IMR-90 (cell line): ENCODE measurements around the gene KCTD19. TPM values are rescaled to one million over a fixed set of nuclear protein-coding genes. Genes with fewer than 3 reads are reported as not detected.

Source experiments
- ATAC-seq: fragments of 200-7000 bp; cut with Tn5 transposase; 2 replicates; pipeline ENCODE4 v1.9.1; 2020; ENCODE audit warnings: low read depth, mild to moderate bottlenecking, moderate library complexity
- BruUV-seq: library from RNA; stranded (reverse); fragments of 400-500 nt; replicated peaks from 2 replicates; lab custom pipeline; 2021; lab: Mats Ljungman, UMichigan
- CTCF ChIA-PET: fragments of 300-600 bp; formaldehyde crosslinking; extraction: SDS; loops from one replicate; lab custom pipeline; 2021; ENCODE audit warnings: antibody characterized with exemption; lab: Yijun Ruan, JAX
- POLR2A ChIA-PET: fragments of 300-600 bp; sonication (Branson Sonifier 250); formaldehyde crosslinking; loops from one replicate; lab custom pipeline; 2022; ENCODE audit warnings: antibody characterized with exemption; ENCODE audit not compliant: unreplicated experiment; lab: Charles Lee
- DNase-seq: peaks from one replicate; pipeline ENCODE4 v3.0.0; 2013
- H2AFZ ChIP-seq: replicated peaks from 2 replicates; pipeline ENCODE3; 2013; ENCODE audit warnings: low read length, mild to moderate bottlenecking; ENCODE audit not compliant: poor library complexity
- H2AK5ac ChIP-seq: 2 replicates; pipeline ENCODE4 v1.6.1; 2013; ENCODE audit warnings: low read depth, low read length, inconsistent platforms
- H2AK9ac ChIP-seq: replicated peaks from 2 replicates; pipeline ENCODE3; 2013; ENCODE audit warnings: mild to moderate bottlenecking, low read depth, low read length, moderate library complexity; ENCODE audit not compliant: poor library complexity
- H2BK120ac ChIP-seq: 2 replicates; pipeline ENCODE4 v1.6.1; 2013; ENCODE audit warnings: low read depth, low read length, inconsistent platforms
- H2BK15ac ChIP-seq: 3 replicates; pipeline ENCODE4 v1.6.1; 2013; ENCODE audit warnings: low read depth, low read length, inconsistent platforms
- H2BK20ac ChIP-seq: 2 replicates; pipeline ENCODE4 v1.6.1; 2013; ENCODE audit warnings: low read depth, mild to moderate bottlenecking, inconsistent platforms, low read length, moderate library complexity
- H2BK5ac ChIP-seq: 2 replicates; pipeline ENCODE4 v1.6.1; 2013; ENCODE audit warnings: mild to moderate bottlenecking, low read depth, low read length, inconsistent platforms; ENCODE audit not compliant: poor library complexity, severe bottlenecking
- H3K14ac ChIP-seq: replicated peaks from 2 replicates; pipeline ENCODE4 v1.6.1; 2013; ENCODE audit warnings: low read depth, low read length, inconsistent platforms
- H3K18ac ChIP-seq: 2 replicates; pipeline ENCODE4 v1.6.1; 2013; ENCODE audit warnings: low read depth, low read length, control low read depth
- H3K23ac ChIP-seq: 2 replicates; pipeline ENCODE4 v1.6.1; 2013; ENCODE audit warnings: low read depth, low read length, inconsistent platforms
- H3K27ac ChIP-seq: 2 replicates; pipeline ENCODE4 v1.5.1; 2013; ENCODE audit warnings: mild to moderate bottlenecking, control low read depth, low read length; ENCODE audit not compliant: insufficient read depth
- H3K27me3 ChIP-seq: 2 replicates; pipeline ENCODE4 v1.6.1; 2013; ENCODE audit warnings: low read length; ENCODE audit not compliant: control insufficient read depth, insufficient read depth
- H3K36me3 ChIP-seq: 2 replicates; pipeline ENCODE4 v1.6.1; 2013; ENCODE audit warnings: low read length, mixed read lengths; ENCODE audit not compliant: control insufficient read depth, insufficient read depth
- H3K4ac ChIP-seq: 2 replicates; pipeline ENCODE4 v1.6.1; 2013; ENCODE audit warnings: low read depth, low read length, inconsistent platforms
- H3K4me1 ChIP-seq: 2 replicates; pipeline ENCODE4 v1.6.1; 2013; ENCODE audit warnings: low read length, mixed read lengths; ENCODE audit not compliant: control insufficient read depth, insufficient read depth
- H3K4me2 ChIP-seq: 2 replicates; pipeline ENCODE4 v1.6.1; 2013; ENCODE audit warnings: low read depth, mild to moderate bottlenecking, control low read depth, low read length, moderate library complexity
- H3K4me3 ChIP-seq: 2 replicates; pipeline ENCODE4 v1.5.1; 2013; ENCODE audit warnings: low read depth, mild to moderate bottlenecking, control low read depth, low read length, moderate library complexity; ENCODE audit not compliant: insufficient read depth
- H3K56ac ChIP-seq: 2 replicates; pipeline ENCODE4 v1.6.1; 2013; ENCODE audit warnings: low read length, inconsistent platforms; ENCODE audit not compliant: insufficient read depth; ENCODE audit errors: extremely low read depth
- H3K79me1 ChIP-seq, 2 experiments: 2 replicates each; pipeline ENCODE4 v1.6.1; 2013; ENCODE audit warnings: low read length in 2 of 2, inconsistent platforms in 1 of 2, low read depth in 1 of 2
- H3K9ac ChIP-seq: 2 replicates; pipeline ENCODE4 v1.6.1; 2013; ENCODE audit warnings: low read depth, low read length, control low read depth
- H3K9me1 ChIP-seq: 2 replicates; pipeline ENCODE4 v1.6.1; 2013; ENCODE audit warnings: low read length, inconsistent platforms; ENCODE audit not compliant: insufficient read depth
- H3K9me3 ChIP-seq: 2 replicates; pipeline ENCODE4 v1.6.1; 2013; ENCODE audit warnings: low read length; ENCODE audit not compliant: control insufficient read depth, insufficient read depth
- H4K20me1 ChIP-seq: 2 replicates; pipeline ENCODE4 v1.6.1; 2013; ENCODE audit warnings: low read length, inconsistent platforms; ENCODE audit not compliant: insufficient read depth
- H4K5ac ChIP-seq: 2 replicates; pipeline ENCODE4 v1.6.1; 2013; ENCODE audit warnings: mild to moderate bottlenecking, low read depth, low read length, control low read depth
- H4K8ac ChIP-seq, 2 experiments: 2 replicates each; pipeline ENCODE4 v1.6.1; 2013; ENCODE audit warnings: low read depth in 2 of 2, low read length in 2 of 2, control low read depth in 1 of 2, inconsistent platforms in 1 of 2
- H4K91ac ChIP-seq: 2 replicates; pipeline ENCODE4 v1.6.1; 2013; ENCODE audit warnings: low read depth, low read length, inconsistent platforms; ENCODE audit not compliant: insufficient read depth
- MAFK ChIP-seq: IDR thresholded peaks from 2 replicates; pipeline ENCODE4 v1.6.1; 2012; ENCODE audit warnings: low read depth, low read length, improper control_type of control experiment
- WGBS, 2 experiments: methylation state at CpG; one replicate each; pipeline versions ENCODE4 v1.1.5 to v1.1.7; 2013; ENCODE audit warnings: missing lambda C conversion rate in 2 of 2; ENCODE audit not compliant: insufficient read length in 1 of 2; ENCODE audit errors: extremely low coverage in 2 of 2; 5-methylcytosine and 5-hydroxymethylcytosine counted together
- dilution Hi-C: fragments of 300-500 bp; cut with HindIII; formaldehyde crosslinking; loops from one replicate; pipeline ENCODE4 v1.14.3; 2018; ENCODE audit warnings: low sequenced_read_pairs; ENCODE audit not compliant: unreplicated experiment
- in situ Hi-C: fragments of 300-500 bp; cut with MboI; formaldehyde crosslinking; loops from 3 replicates; pipeline ENCODE4 v1.14.3; 2019; ENCODE audit warnings: low sequenced_read_pairs, inconsistent platforms, mixed read lengths
- intact Hi-C: fragments of 100-400 bp; cut with micrococcal nuclease; formaldehyde crosslinking; loops from 2 replicates; pipeline ENCODE4 v1.10.0; 2022
- polyA plus RNA-seq, 3 experiments: library from polyadenylated mRNA; depleted of rRNA; stranded (reverse); fragments of >200 nt; gene quantifications; 2 replicates each; pipeline ENCODE4 v1.2.3, GENCODE V29; 2012; ENCODE audit warnings: low replicate concordance in 1 of 3
- total RNA-seq: library from RNA; depleted of rRNA; stranded (reverse); fragments of >200 nt; gene quantifications from 2 replicates; pipeline ENCODE4 v1.2.3, GENCODE V29; 2012

KCTD19 gene
- total and polyA plus RNA-seq, 2 of the 4 experiments (the other 2 are of a cell fraction) = under 0.01 to 0.07 TPM

- dilution Hi-C loops (no loop called here), in situ Hi-C loops (loop anchor here (10.0 kb wide), 1 partner anchor 198 kb away; no protein-coding TSS in a partner anchor), intact Hi-C loops (no loop called here)
- Histone ChIP-seq H3K14ac (no peak overlapping the region), H4K5ac (no peak overlapping the region), H3K9me1 (no peaks in the 10 kb centered on the region), H4K91ac (no peak overlapping the region), H2AFZ (no peak overlapping the region), H3K9ac (no peak overlapping the region), H2AK5ac (no peak overlapping the region), H3K9me3 (no peaks in the 10 kb centered on the region), H3K23ac (no peak overlapping the region), H2BK120ac (no peak overlapping the region), H3K4ac (no peak overlapping the region), H3K27me3 (no peaks in the 10 kb centered on the region), H3K4me2 (no peak overlapping the region), H2BK5ac (no peak overlapping the region), H3K56ac (no peak overlapping the region), H2BK20ac (no peak overlapping the region), H3K27ac (no peak overlapping the region), H2BK15ac (no peak overlapping the region), H4K8ac (no peak overlapping the region), H3K4me1 (peaks cover 2% of the 10 kb centered on the region; the same call in 1 of the 2 replicates), H4K20me1 (no peaks in the 10 kb centered on the region), H3K36me3 (peaks cover 18% of the 10 kb centered on the region), H3K79me1 (no peaks in the 10 kb centered on the region), H2AK9ac (peak overlapping the region; percentile 14), H3K18ac (no peak overlapping the region), H3K4me3 (no peak overlapping the region)
- BruUV-seq = no TSS peak
- ATAC-seq = no peak
- no peak for TF ChIP-seq MAFK
- 100% methylated on average over 1 of the region's 11 CpGs; no CpG with 5 or more reads in 1 of the 2 experiments for WGBS, 2 experiments
- CTCF ChIA-PET = no interaction called here
- no peak for DNase-seq
- POLR2A ChIA-PET = no interaction called here
Observed at GRCh38 chr16:67256701-67257230, 69.8 kb downstream of the KCTD19 start.
